ENCODE data around the gene PACSIN1.

GRCh38 chr6:34555007-34555322 lies 89.1 kb downstream of the PACSIN1 start:
- TF ChIP-seq CTCF (conservative IDR thresholded peaks at IDR 0.05; ENCODE audit: low read depth, low read length) (no peak), POLR2A (IDR thresholded peaks at IDR 0.05; ENCODE audit: low read depth, low read length) (no peak), CEBPB (IDR thresholded peaks at IDR 0.05; ENCODE audit: low read depth, low read length) (no peak), RAD21 (IDR thresholded peaks at IDR 0.05; ENCODE audit: low read length) (no peak), MAFK (IDR thresholded peaks at IDR 0.05; ENCODE audit: low read depth, low read length) (no peak), RCOR1 (IDR thresholded peaks at IDR 0.05; ENCODE audit: insufficient replicate concordance, low read length) (no peak), MXI1 (IDR thresholded peaks at IDR 0.05; ENCODE audit: borderline replicate concordance, low read depth, low read length) (no peak), FOS (IDR thresholded peaks at IDR 0.05; ENCODE audit: low read depth, low read length) (no peak), SMC3 (IDR thresholded peaks at IDR 0.05; ENCODE audit: low read depth, low read length) (no peak), MAZ (IDR thresholded peaks at IDR 0.05; ENCODE audit: borderline replicate concordance, low read depth, low read length) (no peak), NFE2L2 (IDR thresholded peaks at IDR 0.05; ENCODE audit: low read depth, low read length) (no peak), USF2 (IDR thresholded peaks at IDR 0.05; ENCODE audit: low read depth, low read length) (no peak), RFX5 (IDR thresholded peaks at IDR 0.05; ENCODE audit: low read depth, low read length) (no peak)
